Activated T-cell treated with anti-CD3 and anti-CD28 coated beads for 48 hours (primary cell): ENCODE results near the gene JARID2.

ENCODE experiments used
- DNase-seq: peaks from one replicate; pipeline ENCODE4 v3.0.0-alpha.2; 2020; ENCODE audit warnings: low read depth

The JARID2 gene

DNA sequence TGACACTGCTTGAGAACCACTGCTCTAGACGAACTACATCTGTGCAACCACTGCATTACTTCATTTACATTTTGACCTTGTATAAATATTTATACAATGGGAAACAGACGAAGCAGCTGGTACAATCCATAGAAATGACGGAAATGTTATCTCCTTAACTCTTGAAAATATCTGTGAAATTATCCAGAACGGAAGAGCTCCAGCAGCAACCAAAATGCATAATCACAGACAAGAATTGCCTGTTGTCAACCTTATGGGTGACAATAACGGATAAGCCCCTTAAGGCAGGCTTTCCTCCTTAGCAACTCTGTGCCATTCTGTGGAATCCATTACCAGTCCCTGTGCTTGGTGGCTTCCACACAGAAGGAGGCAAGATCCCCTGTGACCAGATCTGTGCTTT lies 301.5 kb downstream of the JARID2 start:
- DNase-seq = no peak

DNA sequence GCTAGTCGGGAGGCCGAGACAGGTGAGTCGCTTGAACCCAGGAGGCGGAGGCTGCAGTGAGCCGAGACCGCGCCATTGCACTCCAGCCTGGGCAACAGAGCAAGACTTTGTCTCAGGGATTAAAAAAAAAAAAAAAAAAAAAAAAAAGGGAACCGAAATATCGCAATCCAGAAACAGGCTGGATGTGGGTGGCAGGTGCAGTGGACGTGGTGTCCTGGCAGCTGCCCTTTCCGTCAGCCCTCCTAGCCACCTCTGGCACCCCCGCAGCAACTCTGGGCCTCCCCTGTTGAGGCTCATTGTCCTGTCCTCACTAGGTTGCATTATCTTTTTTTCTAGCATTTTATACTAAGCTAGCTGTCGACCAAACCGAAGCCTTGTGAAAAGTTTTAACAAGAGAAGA lies 303.5 kb downstream of the JARID2 start:
- DNase-seq = no peak

DNA sequence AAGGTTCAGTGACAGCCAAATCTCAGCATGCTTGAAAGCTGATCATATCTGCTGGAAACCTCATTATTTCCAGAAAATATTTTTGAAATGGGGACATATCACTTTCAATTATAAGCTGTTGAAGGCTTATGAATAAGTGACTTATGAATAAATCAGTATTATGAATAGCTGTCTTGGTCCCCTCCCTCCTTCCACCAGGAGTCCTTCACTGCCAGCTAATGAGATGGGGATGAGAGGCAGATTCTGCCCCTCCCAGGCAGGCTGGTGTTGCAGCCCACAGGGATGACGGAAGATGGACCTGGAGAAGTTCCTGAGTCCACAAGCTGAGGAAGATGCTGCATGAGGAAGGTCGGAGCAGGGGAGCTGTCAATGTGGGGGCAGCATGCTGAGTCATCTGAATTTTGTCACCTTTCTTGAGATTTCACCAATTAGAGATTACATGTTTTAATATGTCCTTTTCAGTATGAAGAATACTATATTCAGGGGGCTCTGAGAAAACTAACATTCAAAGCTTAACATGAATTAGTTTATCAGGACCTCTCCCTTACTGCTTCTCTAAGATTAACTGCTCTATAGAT lies 304.8 kb downstream of the JARID2 start:
- DNase-seq = no peak

DNA sequence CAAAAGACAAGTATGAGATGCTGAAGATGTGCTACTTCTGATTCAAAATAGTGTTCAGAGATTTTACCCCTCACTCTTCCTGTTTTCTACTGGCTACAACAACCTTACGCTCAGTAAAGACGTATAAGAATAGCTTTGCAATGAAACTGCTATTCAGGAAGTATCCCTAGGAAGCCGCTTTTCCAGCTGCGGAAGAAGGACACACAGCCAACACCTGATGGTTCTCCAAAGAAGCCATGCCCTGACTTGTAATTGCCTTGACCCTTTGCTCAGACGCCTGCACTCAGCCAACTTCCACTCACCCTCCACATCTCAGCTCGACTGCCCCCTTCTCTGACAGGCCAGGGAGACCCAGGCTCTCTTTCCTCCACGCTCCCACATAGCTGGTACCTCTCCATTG lies 305.4 kb downstream of the JARID2 start:
- DNase-seq = no peak

DNA sequence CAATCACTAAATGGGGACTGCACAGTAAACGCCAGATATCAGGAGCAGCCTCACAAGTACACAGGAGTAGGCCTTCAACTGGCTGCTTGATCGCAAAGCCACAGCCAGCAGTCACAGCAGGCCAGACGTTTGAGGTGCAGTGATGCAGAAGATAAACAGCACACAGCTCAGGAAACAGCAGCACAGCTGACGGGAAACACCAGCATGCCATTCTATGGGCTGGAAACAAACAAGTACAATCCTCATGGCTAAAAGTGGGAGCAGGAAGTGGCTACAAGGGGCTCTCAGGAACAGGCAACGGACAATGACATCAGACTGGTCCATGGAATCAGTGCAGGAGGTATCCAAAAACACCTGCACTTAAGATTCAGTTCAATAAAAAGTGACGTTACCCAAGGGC lies 305.9 kb downstream of the JARID2 start:
- no peak for DNase-seq

DNA sequence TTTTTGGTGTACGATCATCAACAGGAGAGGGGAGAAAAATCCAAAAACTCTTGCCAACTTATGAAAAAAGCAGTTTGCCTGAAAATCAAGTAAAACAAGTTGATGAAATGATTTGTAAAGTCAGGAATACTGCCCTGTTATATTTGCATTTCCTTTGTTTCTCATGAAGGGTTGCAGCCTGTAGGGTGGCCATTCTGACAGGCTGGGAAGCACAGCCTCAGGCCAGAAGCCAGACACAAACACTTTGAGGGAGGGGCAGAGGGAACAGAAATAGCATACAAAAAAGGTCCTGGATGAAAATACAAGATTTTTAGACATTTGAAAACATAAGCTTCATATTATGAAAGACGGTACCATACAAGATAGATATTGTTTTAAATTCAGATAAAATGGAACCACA lies 307.2 kb downstream of the JARID2 start:
- no peak for DNase-seq

DNA sequence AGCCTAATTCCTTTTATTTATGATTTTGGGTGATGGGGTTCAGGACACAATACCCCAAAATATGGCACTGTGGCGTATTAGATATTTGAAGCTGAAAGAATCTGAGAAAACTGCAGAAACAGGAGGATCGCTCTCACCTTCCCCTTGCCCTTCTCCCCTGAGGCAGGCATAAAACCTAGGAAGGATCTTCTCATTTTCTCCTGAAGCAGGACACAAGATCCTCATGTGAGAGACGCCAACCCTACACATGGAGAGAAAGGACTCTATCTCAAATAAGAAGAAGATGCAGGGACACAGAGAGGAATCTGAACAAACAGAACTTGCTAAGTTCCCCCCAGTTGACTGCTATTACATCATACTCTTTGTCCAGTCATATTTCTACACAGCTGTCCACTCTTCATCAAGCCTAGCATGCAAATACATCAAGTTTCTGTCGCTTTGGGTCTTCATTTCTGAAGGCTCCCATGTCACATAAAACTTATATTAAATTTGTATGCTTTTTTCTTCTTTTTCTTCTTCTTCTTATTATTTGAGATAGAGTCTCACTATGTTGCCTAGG lies 307.9 kb downstream of the JARID2 start:
- no peak for DNase-seq

DNA sequence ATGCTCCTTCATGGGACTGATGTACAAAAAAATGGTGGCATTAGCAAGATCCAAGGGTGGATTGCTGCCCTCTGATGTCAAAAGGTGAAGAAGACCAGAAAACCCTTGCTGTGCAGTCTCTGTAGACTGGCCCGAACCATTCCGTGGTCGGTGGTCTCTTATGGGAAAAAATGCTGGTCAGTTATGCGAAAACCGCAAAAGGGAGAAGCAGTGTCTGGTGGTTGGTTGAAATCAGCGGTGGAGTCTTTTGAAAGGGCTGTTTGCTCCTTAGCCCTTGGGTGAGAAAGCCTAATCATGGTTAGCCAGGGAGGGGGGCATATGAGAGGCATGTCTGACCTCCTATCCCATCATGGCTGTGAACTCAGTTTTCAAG lies 308.8 kb downstream of the JARID2 start:
- no peak for DNase-seq

DNA sequence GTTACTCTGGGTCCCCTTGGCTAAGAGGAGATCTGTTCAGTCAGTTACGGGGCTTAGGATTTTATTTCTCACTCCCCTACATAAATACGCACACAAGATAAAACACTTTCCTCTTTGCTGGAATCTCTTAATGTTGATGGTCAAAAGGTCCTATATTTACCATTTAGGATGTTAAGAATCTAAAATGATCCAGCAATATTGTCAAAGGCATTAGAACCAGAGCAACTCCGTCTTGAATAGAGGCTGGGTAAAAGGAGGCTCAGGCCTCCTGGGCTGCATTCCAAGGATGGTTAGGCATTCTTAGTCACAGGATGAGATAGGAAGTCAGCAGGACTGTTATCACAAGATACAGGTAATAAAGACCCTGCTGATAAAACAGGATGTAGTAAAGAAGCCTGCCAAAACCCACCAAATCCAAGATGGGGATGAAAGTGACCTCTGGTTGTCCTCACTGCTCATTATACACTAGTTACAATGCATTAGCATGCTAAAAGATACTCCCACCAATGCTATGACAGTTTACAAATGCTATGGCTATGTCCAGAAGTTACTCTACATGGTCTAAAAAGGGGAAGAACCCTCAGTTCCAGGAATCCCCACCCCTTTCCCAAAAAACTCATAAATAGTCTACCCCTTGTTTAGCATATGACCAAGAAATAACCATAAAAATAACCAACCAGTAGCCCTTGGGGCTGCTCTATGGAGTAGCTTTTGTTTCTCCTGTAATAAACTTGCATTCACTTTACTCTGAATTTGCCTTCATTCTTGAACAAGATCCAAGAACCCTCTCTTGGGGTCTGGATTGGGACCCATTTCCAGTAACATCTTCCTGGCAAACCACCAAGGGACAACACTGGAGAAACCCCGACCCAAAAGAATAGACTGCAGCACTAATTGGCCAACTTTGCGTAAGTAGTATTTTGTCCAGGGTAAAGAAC lies 309.5 kb downstream of the JARID2 start:
- no peak for DNase-seq

DNA sequence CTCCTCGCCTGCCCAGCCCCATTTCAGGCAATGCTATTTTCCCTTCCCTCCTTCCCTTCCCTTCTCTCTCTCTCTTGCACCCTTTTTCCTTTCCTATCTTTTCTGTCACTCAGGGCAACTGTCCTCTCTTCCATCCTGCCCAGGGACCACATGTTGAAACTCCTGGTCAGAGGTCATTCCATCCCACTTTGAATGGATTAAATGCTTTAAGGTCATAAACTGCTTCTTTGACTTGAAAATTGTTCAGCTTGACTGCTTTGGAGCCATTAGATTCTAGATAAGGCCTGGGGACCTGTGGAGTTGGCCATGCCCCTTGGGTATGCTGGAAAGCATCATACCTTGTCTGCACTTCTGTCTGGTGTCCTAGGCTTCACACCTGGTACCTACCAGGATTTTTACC lies 310.8 kb downstream of the JARID2 start:
- no peak for DNase-seq

DNA sequence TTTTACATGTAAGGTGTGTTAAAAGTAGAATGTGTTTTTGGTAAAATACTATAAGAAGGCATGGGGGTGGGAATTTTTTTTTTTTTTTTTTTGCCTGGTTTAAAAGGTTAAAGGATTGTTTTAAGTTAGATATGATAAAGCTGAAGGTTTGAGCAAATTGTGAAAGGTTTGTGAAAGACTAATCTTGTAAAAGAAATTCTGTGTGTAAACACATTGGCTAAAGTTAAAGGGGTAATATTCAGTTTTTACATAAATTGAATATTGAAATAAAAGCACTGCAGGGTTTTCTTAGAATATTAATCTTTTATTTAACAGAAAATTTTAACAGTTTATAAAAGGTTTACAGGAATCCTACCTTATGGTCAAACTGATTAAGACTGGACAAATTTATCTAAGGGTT lies 311.3 kb downstream of the JARID2 start:
- DNase-seq = no peak

DNA sequence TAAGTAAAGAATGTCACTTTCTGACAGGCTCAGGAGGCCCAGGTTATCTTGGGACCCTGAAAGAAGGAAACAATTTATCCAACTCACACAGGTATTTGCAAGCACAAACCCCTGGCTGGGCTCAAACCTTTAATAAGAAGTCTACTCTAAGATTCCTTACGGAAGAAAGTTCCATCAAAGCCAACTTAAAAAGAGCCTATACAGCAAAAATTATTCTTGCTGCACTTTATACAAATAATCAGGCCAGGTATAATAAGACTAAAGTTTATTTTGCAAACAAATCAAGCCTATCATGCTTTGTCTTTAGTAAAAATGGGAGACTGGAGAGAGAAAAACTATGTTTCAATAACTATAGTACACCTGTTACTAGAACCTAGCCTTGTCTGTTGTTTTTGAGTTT lies 314.8 kb downstream of the JARID2 start:
- DNase-seq = no peak

DNA sequence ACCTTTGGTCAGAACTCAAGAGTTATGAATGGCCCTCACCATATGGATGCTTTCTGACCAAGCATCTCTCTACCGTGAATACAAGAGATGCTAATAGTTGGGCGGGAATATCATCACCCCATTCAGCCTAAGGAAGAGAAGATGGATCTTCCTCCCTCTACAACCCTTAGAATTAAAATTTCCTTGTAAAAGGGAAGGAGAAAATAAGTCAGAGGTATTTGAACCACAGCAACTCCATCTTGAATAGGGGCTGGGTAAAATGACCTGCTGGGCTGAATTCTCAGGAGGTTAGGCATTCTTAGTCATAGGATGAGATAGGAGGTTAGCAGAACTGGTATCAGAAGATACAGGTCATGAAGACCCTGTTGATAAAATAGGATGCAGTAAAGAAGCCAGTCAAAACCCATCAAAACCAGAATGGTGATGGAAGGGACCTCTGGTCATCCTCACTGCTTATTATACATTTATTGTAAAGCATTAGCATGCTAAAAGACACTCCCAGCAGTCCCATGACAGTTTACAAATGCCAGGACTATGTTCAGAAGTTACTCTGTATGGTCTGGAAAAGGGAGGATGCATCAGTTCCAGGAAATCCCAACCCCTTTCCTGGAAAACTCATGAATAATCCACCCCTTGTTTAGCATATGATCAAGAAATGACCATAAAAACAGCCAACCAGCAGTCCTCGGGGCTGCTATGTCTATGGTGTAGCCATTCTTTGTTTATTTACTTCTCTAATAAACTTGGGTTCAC lies 315.8 kb downstream of the JARID2 start:
- DNase-seq = no peak

DNA sequence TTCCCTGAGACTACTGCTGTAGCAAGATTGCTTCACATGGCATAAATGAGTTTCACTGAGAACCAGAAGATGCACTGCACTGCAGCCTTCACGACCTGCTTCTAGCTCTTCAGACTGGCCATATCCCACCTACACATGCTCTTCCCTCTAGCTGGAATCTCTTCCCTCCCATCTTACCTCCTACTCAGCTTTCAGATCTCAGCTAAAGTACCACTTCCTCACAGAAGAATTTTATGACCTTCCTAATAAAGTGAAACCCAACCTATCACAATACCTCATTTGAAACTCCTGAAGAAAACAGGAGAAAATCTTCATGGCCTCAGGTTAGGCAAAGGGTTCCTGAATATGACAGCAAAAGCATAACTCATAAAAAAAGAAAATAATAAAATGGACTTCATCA lies 317.1 kb downstream of the JARID2 start:
- no peak for DNase-seq

DNA sequence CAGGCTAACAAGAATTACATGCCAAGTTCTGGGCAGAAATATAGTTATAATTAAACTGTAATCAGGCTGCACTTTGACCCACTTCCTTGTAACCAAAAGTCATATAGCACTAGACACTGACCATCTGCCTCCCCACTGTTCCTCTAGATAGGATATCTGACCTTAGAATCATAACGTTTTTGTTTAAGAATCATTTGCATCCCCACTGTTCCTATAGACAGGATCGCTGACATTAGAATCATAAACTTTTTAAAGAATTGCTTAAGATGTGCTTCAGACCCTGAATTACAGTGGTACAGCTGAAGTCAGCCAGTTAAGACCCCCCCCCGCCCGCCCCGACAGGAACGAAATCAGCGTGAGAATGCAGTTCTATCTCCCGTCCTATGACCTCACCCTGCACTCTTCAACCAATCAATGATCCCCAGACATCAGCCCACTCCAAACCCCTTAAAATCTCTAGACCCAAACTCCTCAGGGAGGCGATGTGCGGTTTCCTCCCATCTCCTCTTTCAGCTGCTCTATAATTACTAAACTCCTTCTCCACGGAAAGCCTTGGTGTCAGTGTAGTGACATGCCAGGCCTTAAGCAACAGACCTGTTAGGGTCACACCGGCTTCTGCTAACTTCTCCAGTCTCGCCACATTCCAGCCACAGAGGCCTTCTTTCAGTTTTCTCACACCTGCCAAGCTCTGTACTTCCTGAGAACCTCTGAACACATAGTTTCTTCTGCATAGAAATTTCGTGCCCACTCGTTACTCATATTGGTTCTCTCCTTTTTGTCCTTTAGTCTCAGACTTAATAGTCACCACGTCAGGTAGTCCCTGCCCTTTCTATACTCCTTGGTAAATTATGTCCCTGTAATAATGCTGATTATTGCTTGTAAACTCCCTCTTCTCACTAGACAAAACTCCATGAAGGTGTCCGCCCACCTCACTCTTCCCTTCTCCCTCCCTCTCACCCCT lies 323.4 kb downstream of the JARID2 start:
- no peak for DNase-seq

DNA sequence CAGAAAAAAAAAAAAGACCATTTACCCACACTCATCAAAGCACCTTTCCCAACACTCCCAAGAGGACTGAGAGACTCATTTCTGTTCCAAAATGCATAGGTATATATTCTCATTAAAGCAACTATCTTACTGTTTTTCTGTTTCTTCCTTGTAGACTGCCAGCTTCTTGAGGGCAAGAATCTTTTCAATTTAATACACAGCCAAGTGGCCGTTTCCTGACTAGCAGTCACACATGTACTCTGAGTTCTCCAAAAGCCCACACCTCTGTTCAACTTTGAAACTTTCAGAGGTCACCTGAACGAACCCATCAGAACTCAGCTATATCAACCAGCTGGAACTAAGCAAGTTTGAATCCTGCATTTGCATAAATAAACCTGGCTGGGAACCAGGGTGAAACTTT lies 324.3 kb downstream of the JARID2 start:
- DNase-seq = no peak
